Thyroid gland (tissue), 4 donors: ENCODE data around the gene PAK5.

Experiments
- CTCF ChIP-seq, 6 experiments: fragments of 200-600 bp in 3 of 6; fragments of 450-650 bp in 3 of 6; sonication (generic) in 3 of 6; IDR thresholded peaks; one replicate each; pipeline ENCODE4 v1.5.1; 2016 to 2019; ENCODE audit warnings: antibody characterized with exemption in 6 of 6, mild to moderate bottlenecking in 2 of 6, inconsistent platforms in 1 of 6, moderate library complexity in 1 of 6
- POLR2A ChIP-seq, 2 donors: fragments of 450-650 bp; IDR thresholded peaks; one replicate each; pipeline ENCODE4 v1.6.1; 2017; ENCODE audit warnings: antibody characterized with exemption in 2 of 2, mild to moderate bottlenecking in 2 of 2, moderate library complexity in 1 of 2

GRCh38 chr20:9514072-9514460 lies 324.8 kb downstream of the PAK5 start:
- TF ChIP-seq CTCF (IDR thresholded peaks at IDR 0.05) (no peak), POLR2A (IDR thresholded peaks at IDR 0.05) (no peak)
